Measurements from ENCODE around the gene ICE2.
A peak's percentile ranks its signal among the peaks of the same experiment; 100 is the strongest.

Gene ICE2

DNA sequence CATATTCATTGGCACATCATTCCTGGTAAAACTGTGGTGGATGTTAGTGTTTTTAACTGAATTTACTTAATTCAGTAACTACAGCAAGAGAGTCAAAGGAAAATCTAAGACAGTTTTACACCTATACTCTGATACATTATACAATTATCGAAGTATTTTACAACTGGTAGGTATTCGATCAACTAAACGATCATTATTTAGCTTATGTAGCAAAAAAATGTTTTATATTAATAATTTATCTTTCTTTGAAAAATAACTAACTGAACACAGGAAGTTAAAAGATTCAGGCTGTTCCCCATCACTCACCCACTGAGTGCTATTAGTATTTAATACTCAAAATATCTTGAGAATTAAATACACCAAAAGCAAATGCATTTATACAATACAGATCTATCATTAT, 21.0 kb downstream of the ICE2 start:
- TF ChIP-seq, protein P1, sequence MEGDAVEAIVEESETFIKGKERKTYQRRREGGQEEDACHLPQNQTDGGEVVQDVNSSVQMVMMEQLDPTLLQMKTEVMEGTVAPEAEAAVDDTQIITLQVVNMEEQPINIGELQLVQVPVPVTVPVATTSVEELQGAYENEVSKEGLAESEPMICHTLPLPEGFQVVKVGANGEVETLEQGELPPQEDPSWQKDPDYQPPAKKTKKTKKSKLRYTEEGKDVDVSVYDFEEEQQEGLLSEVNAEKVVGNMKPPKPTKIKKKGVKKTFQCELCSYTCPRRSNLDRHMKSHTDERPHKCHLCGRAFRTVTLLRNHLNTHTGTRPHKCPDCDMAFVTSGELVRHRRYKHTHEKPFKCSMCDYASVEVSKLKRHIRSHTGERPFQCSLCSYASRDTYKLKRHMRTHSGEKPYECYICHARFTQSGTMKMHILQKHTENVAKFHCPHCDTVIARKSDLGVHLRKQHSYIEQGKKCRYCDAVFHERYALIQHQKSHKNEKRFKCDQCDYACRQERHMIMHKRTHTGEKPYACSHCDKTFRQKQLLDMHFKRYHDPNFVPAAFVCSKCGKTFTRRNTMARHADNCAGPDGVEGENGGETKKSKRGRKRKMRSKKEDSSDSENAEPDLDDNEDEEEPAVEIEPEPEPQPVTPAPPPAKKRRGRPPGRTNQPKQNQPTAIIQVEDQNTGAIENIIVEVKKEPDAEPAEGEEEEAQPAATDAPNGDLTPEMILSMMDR (IDR thresholded peaks at IDR 0.05): no peak
- no peaks in the 10 kb centered on the region for H3K9me3 Mint-ChIP-seq
- H3K27ac Mint-ChIP-seq: no peak overlapping the region
- H3K4me3 Mint-ChIP-seq: no peak overlapping the region
- no peak for DNase-seq
- H3K4me1 Mint-ChIP-seq: no peaks in the 10 kb centered on the region
- H3K36me3 Mint-ChIP-seq (ENCODE audit: low read depth): peaks cover 21% of the 10 kb centered on the region
- H3K27me3 Mint-ChIP-seq (ENCODE audit: low read depth, poor library complexity): no peaks in the 10 kb centered on the region

DNA sequence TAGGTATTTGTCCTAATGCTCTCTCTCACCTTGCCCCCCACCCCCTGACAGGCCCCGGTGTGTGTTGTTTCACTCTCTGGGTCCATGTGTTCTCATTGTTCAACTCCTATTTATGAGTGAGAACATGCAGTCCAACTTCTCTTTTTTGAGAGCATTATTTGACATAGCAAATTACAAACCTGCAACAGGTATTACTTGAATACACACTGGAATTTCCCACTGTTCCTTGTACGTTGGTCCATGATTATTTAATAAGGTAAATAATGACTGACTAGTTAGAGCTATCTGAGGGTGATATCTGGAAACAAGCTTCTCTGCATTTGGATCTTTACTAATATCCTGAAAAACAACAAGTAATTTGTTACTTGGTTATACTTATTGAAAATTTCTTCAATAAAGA, 24.1 kb downstream of the ICE2 start:
- Mint-ChIP-seq H3K27me3 (ENCODE audit: low read depth, poor library complexity) (no peaks in the 10 kb centered on the region), H3K36me3 (ENCODE audit: low read depth) (peaks cover 43% of the 10 kb centered on the region), H3K27ac (peak overlapping the region; percentile 63), H3K9me3 (no peaks in the 10 kb centered on the region), H3K4me3 (no peak overlapping the region), H3K4me1 (no peaks in the 10 kb centered on the region)
- TF ChIP-seq, protein P1 (IDR thresholded peaks at IDR 0.05): no peak
- no peak for DNase-seq

DNA sequence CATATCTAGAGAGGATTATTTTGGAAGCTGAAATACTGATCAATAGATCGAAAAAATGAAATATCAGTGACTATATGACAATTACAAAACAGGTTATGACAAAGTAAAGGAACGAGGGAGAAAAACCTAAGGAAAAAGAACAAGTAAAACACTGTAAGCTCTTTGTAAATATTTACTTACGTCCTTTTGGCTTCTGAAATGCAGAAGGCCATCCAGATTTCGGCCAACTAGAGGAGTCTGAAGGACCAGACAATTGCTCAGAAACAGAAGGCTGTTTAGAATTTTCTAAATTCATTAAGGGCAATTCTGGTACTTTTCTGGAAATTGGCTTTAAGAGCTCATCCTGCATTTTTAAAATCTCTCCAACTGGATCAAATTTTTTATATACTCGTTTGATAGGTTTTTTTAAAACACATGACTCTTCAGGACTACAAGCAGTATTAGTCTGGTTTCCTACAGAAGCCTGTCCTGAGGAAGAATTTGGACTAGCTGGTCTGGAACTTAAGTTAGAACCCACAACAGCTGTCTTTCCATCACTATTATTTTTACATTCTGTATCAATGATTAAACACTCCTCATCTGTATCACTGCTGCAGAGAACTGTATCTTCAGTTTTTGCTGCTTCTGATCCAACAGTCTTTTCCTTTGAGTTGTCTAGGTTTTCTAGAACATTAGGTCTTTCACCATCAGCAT, 30.1 kb downstream of the ICE2 start:
- no peaks in the 10 kb centered on the region for H3K9me3 Mint-ChIP-seq
- no peak overlapping the region for H3K27ac Mint-ChIP-seq
- TF ChIP-seq, protein P1 (IDR thresholded peaks at IDR 0.05): no peak
- no peak for DNase-seq
- no peaks in the 10 kb centered on the region for H3K27me3 Mint-ChIP-seq (ENCODE audit: low read depth, poor library complexity)
- H3K4me3 Mint-ChIP-seq: no peak overlapping the region
- H3K4me1 Mint-ChIP-seq: no peaks in the 10 kb centered on the region
- H3K36me3 Mint-ChIP-seq (ENCODE audit: low read depth): peaks cover 74% of the 10 kb centered on the region

DNA sequence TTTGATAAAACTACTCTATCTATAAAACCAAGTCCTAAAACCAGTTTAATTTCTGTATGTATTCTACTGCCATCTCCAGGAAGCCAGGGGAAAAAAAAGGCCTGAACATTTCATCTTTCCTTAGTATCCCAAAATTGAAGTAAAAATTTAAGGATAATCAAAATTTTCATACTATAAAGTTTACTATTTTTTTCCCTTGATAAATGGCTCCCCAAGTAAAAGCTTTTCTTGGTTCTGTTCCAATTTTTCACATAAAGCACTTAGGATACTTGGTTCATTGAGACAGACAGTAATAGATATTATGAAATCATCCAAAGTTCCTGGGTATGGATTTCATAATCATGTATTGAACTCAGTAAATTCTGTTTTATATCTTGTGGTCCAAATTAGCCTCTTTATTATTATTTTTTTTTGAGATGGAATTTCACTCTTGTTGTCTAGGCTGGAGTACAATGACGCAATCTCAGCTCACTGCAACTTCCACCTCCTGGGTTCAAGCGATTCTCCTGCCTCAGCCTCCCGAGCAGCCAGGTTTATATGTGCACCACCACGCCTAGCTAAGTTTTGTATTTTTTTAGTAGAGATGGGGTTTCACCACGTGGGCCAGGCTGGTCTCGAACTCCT, 34.5 kb downstream of the ICE2 start:
- Mint-ChIP-seq H3K27ac (no peak overlapping the region), H3K36me3 (ENCODE audit: low read depth) (peaks cover 62% of the 10 kb centered on the region), H3K27me3 (ENCODE audit: low read depth, poor library complexity) (no peaks in the 10 kb centered on the region), H3K4me1 (no peaks in the 10 kb centered on the region), H3K4me3 (no peak overlapping the region), H3K9me3 (no peaks in the 10 kb centered on the region)
- no peak for DNase-seq
- TF ChIP-seq, protein P1 (IDR thresholded peaks at IDR 0.05): no peak

DNA sequence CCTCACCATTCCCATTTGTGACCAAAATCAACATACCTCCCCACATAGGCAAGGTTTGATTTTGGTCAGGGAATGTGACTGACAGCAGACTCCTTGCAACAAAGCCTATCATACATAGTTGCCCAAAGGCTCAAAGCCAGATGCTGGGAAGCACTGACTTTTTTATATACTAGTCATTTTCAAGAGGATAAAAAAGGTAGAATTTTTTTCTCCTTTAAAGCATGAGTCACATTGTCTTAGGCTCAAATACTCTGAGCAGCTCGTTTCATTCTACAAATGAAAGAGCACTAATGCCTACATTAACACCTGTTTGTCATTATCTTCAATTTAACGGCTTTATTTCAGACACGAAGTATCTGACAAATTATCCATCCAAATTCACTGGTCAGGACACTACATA, 36.2 kb downstream of the ICE2 start:
- TF ChIP-seq, protein P1 (IDR thresholded peaks at IDR 0.05): no peak
- peaks cover 53% of the 10 kb centered on the region for H3K36me3 Mint-ChIP-seq (ENCODE audit: low read depth)
- no peaks in the 10 kb centered on the region for H3K4me1 Mint-ChIP-seq
- H3K4me3 Mint-ChIP-seq: no peak overlapping the region
- no peaks in the 10 kb centered on the region for H3K27me3 Mint-ChIP-seq (ENCODE audit: low read depth, poor library complexity)
- no peak overlapping the region for H3K27ac Mint-ChIP-seq
- DNase-seq: no peak
- H3K9me3 Mint-ChIP-seq: no peaks in the 10 kb centered on the region

Measured in nephron progenitor cell (in vitro differentiated cells).